GM10847 (cell line): ENCODE results near the gene ECHS1.

ENCODE experiments used
- POLR2A ChIP-seq: IDR thresholded peaks from 2 replicates; pipeline ENCODE4 v1.6.1; 2011; ENCODE audit not compliant: insufficient read length; ENCODE audit errors: extremely low read depth

ECHS1 gene

GRCh38 chr10:133372507-133372906 lies 647 bp downstream of the ECHS1 start:
- TF ChIP-seq POLR2A, result no peak

GRCh38 chr10:133370030-133370786 lies 2.9 kb downstream of the ECHS1 start:
- no peak for TF ChIP-seq POLR2A

DNA sequence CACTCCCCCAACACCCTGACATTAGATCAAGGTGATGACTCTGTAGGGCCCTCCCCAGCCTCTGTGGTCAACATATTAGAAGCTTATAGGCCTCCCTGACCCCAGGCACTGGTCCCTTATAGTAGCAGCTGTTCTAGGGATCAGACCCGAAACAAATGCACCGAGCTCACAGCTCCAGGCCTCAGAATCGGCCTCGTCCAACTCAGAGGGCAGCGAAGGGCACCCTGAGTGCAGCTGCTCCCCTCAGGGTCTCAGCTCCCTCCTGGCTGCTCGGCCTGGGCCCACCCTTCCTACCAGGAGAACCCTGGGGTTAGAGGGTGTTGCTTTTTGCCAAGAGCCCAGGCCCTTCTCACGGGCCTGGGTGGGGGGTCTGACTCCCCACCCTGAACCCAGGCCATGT lies 5.0 kb downstream of the ECHS1 start:
- no peak for TF ChIP-seq POLR2A

DNA sequence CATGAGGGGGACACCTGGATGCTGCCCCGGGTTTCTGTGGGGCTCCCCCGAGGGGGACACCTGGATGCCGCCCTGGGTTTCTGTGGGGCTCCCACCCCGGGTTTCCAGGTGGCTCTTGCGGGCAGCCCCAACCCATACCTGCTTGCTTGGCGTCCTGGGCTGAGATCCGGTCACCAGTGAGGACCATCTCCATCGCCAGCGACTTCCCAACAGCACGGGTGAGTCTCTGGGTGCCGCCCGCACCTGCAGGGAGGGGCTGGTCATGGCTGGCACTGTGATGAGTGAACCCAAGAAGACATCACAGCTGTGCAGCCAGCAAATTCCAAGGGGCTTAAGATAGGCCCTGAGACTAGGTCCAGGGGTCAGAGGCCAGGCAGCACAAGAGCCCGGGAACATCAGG lies 6.4 kb downstream of the ECHS1 start:
- no peak for TF ChIP-seq POLR2A

DNA sequence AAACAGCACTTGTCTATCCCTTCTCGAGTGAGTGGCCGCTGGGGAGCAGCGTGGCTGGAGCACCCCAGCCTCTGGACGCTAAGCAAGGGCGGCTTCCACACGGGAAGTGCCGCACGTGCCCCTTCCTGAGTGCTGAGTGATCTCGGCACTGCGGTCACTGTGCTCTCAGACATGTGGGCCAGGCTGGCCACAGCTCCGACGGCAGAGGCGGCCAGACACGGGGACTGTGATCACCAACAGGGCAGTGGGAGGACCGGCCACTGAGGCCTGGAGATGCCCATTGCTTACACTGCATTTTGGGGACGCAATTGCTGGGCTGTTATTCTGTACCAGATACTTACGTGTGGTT lies 7.0 kb downstream of the ECHS1 start:
- no peak for TF ChIP-seq POLR2A

GRCh38 chr10:133365461-133366129 lies 7.6 kb downstream of the ECHS1 start:
- no peak for TF ChIP-seq POLR2A

- TF ChIP-seq POLR2A, result no peak
These were observed 8.3 kb downstream of the ECHS1 start for GRCh38 chr10:133364645-133365431.

DNA sequence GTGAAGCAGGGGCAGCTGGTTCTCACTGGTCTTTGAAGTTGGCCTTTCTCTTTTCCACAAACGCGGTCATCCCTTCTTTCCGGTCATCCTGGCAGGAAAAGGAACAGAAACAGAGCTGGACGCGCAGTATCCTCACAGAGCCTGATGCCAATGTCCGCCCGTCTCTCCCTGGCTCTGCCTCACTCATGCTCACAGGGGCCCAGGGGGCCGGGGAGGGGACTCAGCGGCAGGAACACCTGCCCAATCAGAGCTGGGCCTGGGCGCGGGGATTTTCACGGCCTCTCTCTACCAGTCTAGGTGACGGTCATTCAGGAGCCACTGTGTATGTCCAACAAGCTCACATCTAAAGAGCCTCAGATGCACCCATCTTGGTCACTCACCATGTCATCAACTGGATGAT lies 10.3 kb downstream of the ECHS1 start:
- TF ChIP-seq POLR2A, result no peak

GRCh38 chr10:133361773-133362441 lies 11.2 kb downstream of the ECHS1 start:
- TF ChIP-seq POLR2A, result no peak

GRCh38 chr10:133361227-133361626 lies 11.9 kb downstream of the ECHS1 start:
- no peak for TF ChIP-seq POLR2A

GRCh38 chr10:133359972-133360610 lies 13.1 kb downstream of the ECHS1 start:
- TF ChIP-seq POLR2A, result no peak

DNA sequence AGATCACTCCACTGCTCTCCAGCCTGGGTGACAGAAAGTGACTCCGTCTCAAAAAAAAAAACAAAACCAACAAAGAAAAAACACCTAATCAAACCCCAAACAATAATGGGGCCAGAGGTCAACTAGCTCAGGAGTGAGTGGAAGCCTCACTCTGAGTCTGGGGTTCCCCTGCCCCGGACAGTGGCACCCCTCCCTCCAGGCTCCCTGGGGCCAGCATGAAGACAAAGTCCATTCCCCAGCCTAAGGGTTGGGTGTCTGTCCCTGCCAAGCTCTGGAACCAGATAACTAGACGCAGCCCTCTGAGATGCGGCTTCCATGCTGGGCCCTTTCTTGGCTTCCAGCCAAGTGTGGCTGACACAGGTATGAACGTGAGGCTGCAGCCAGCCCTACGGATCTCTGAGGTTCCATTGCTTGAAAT lies 13.6 kb downstream of the ECHS1 start:
- no peak for TF ChIP-seq POLR2A

GRCh38 chr10:133358925-133359310 lies 14.2 kb downstream of the ECHS1 start:
- no peak for TF ChIP-seq POLR2A

DNA sequence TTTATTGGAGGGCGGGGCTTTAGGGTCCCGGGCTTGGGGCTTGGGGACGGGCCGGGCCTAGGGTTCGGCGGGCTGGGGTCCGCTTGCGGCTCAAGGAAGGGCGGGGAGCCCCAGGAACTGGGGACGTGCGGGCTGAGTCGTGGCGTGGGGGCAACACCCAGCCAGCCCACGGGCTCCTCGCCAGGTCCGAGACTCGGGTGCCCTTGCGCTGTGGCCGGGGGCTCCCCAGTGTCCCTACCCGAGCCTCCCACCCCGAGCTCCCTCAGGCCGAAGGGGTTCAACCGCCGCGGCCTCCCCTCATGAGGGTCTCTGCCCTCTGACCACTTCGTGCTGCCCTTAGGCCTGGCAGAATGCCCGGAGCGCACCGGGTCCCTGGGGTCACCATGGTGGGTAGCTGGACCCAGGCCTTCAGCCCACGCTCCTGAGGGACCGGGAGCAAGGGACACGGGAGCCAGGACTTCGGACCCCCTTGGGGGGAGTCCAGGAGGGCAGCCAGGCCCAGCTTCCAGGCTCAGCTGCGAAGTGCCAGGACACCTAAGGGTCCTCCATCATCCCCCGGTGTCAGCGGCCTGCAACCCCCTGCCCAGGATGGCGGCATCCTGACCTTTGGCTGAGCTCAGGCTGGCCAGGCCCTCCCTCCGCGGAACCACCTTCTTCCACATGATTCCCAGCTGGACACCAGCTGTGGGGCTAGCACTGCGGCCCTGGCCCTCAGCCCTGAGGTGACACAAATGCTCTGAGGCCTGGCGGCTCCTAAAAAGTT lies 14.8 kb downstream of the ECHS1 start:
- TF ChIP-seq POLR2A, result no peak
